Effector memory CD4-positive, alpha-beta T cell (primary cell): Measurements from ENCODE around the gene COMP.

Source experiments
- DNase-seq, 3 donors: peaks; one replicate each; pipeline ENCODE4 v3.0.0-alpha.2; 2020
- H3K27ac ChIP-seq: 2 replicates; pipeline ENCODE4 v1.7.0; 2013; ENCODE audit warnings: mild to moderate bottlenecking, low read length, moderate library complexity; ENCODE audit not compliant: insufficient read depth, poor library complexity, severe bottlenecking
- H3K27me3 ChIP-seq: replicated peaks from 2 replicates; pipeline ENCODE4 v1.7.0; 2013; ENCODE audit warnings: mild to moderate bottlenecking, low read length; ENCODE audit not compliant: insufficient read depth, control insufficient read depth, poor library complexity, severe bottlenecking
- H3K36me3 ChIP-seq: 2 replicates; pipeline ENCODE4 v1.7.0; 2013; ENCODE audit warnings: mild to moderate bottlenecking, low read length, moderate library complexity; ENCODE audit not compliant: control insufficient read depth, insufficient read depth
- H3K4me1 ChIP-seq: 2 replicates; pipeline ENCODE4 v1.7.0; 2013; ENCODE audit warnings: low read length, mild to moderate bottlenecking; ENCODE audit not compliant: control insufficient read depth, insufficient read depth, poor library complexity, severe bottlenecking
- H3K4me3 ChIP-seq: 2 replicates; pipeline ENCODE4 v1.7.0; 2013; ENCODE audit warnings: low read length, low read depth, mild to moderate bottlenecking; ENCODE audit not compliant: insufficient read depth, poor library complexity, severe bottlenecking
- H3K9me3 ChIP-seq: 2 replicates; pipeline ENCODE4 v1.7.0; 2013; ENCODE audit warnings: mild to moderate bottlenecking, low read length, moderate library complexity; ENCODE audit not compliant: control insufficient read depth

The COMP gene

GRCh38 chr19:18794029-18794313 is 2.9 kb upstream of the COMP start:
- no peak for DNase-seq
- Histone ChIP-seq H3K27me3 (peaks cover 38% of the 10 kb centered on the region), H3K4me1 (peaks cover 23% of the 10 kb centered on the region), H3K27ac (no peak overlapping the region), H3K4me3 (no peak overlapping the region), H3K36me3 (no peaks in the 10 kb centered on the region), H3K9me3 (no peaks in the 10 kb centered on the region)

GRCh38 chr19:18793144-18794028 is 2.3 kb upstream of the COMP start:
- peaks cover 28% of the 10 kb centered on the region for H3K4me1 ChIP-seq
- H3K36me3 ChIP-seq = no peaks in the 10 kb centered on the region
- H3K4me3 ChIP-seq = no peak overlapping the region
- no peaks in the 10 kb centered on the region for H3K9me3 ChIP-seq
- H3K27ac ChIP-seq = no peak overlapping the region
- no peak for DNase-seq
- H3K27me3 ChIP-seq = peaks cover 44% of the 10 kb centered on the region

GRCh38 chr19:18792661-18793060 is 1.6 kb upstream of the COMP start:
- H3K4me3 ChIP-seq = no peak overlapping the region

GRCh38 chr19:18791315-18791678 is 192 bp upstream of the COMP start:
- H3K27ac ChIP-seq = no peak overlapping the region
- H3K4me3 ChIP-seq = no peak overlapping the region
- H3K36me3 ChIP-seq = no peaks in the 10 kb centered on the region
- peaks cover 50% of the 10 kb centered on the region for H3K27me3 ChIP-seq
- H3K9me3 ChIP-seq = no peaks in the 10 kb centered on the region
- DNase-seq = no peak
- peaks cover 31% of the 10 kb centered on the region for H3K4me1 ChIP-seq

More at GRCh38 chr19:18792661-18793060, 1.6 kb upstream of the COMP start:
- H3K36me3 ChIP-seq = no peaks in the 10 kb centered on the region
- peaks cover 31% of the 10 kb centered on the region for H3K4me1 ChIP-seq
- DNase-seq = no peak
- H3K9me3 ChIP-seq = no peaks in the 10 kb centered on the region
- H3K27ac ChIP-seq = no peak overlapping the region
- H3K27me3 ChIP-seq = peaks cover 49% of the 10 kb centered on the region

- Histone ChIP-seq H3K27me3 (peaks cover 54% of the 10 kb centered on the region), H3K9me3 (no peaks in the 10 kb centered on the region), H3K36me3 (no peaks in the 10 kb centered on the region), H3K4me3 (peak overlapping the region; percentile 29), H3K4me1 (peaks cover 32% of the 10 kb centered on the region), H3K27ac (no peak overlapping the region)
- no peak for DNase-seq
These were observed 1.1 kb downstream of the COMP start for GRCh38 chr19:18789883-18790565.

- peaks cover 36% of the 10 kb centered on the region for H3K4me1 ChIP-seq
- no peak for DNase-seq
- H3K4me3 ChIP-seq = peak overlapping the region; percentile 29
- no peak overlapping the region for H3K27ac ChIP-seq
- no peaks in the 10 kb centered on the region for H3K9me3 ChIP-seq
- no peaks in the 10 kb centered on the region for H3K36me3 ChIP-seq
- peaks cover 54% of the 10 kb centered on the region for H3K27me3 ChIP-seq
These were observed 1.7 kb downstream of the COMP start for GRCh38 chr19:18789422-18789869.

GRCh38 chr19:18788529-18789421 is 2.3 kb downstream of the COMP start:
- H3K9me3 ChIP-seq = no peaks in the 10 kb centered on the region
- H3K27ac ChIP-seq = no peak overlapping the region
- H3K36me3 ChIP-seq = no peaks in the 10 kb centered on the region
- H3K4me3 ChIP-seq = peak overlapping the region; percentile 29
- DNase-seq = no peak
- H3K27me3 ChIP-seq = peaks cover 54% of the 10 kb centered on the region
- peaks cover 36% of the 10 kb centered on the region for H3K4me1 ChIP-seq

GRCh38 chr19:18785179-18786124 is 5.7 kb downstream of the COMP start:
- peaks cover 28% of the 10 kb centered on the region for H3K4me1 ChIP-seq
- no peak overlapping the region for H3K27ac ChIP-seq
- no peaks in the 10 kb centered on the region for H3K36me3 ChIP-seq
- no peaks in the 10 kb centered on the region for H3K9me3 ChIP-seq
- peaks cover 36% of the 10 kb centered on the region for H3K27me3 ChIP-seq
- no peak overlapping the region for H3K4me3 ChIP-seq
- DNase-seq = peak; percentile 34 to 67 (median 57)

GRCh38 chr19:18784786-18785120 is 6.4 kb downstream of the COMP start:
- Histone ChIP-seq H3K27ac (no peak overlapping the region), H3K9me3 (no peaks in the 10 kb centered on the region), H3K27me3 (peaks cover 30% of the 10 kb centered on the region), H3K4me3 (no peak overlapping the region), H3K36me3 (no peaks in the 10 kb centered on the region), H3K4me1 (peaks cover 21% of the 10 kb centered on the region)
- no peak for DNase-seq
